K562 (cell line): ENCODE data around the gene HPCAL1. TPM values are rescaled to one million over a fixed set of nuclear protein-coding genes. Genes with fewer than 3 reads are reported as not detected.

Source experiments
- ATAC-seq: fragments of 200-7000 bp; cut with Tn5 transposase; 3 replicates; pipeline ENCODE4 v1.9.1; 2020; ENCODE audit warnings: moderate library complexity
- BruUV-seq: library from RNA; stranded (reverse); fragments of 400-500 nt; replicated peaks from 2 replicates; lab custom pipeline; 2021; lab: Mats Ljungman, UMichigan
- CTCF ChIA-PET: fragments of 300-600 bp; formaldehyde crosslinking; extraction: SDS; loops from one replicate; lab custom pipeline; 2021; ENCODE audit warnings: low intra/inter-chr PET ratio; lab: Yijun Ruan, JAX
- POLR2A ChIA-PET: fragments of 300-600, 350-650 bp; sonication (Branson Sonifier 250); formaldehyde crosslinking; extraction: SDS; loops from one replicate; lab custom pipeline; 2021; ENCODE audit warnings: antibody characterized with exemption, inconsistent platforms; lab: Yijun Ruan, JAX
- DNase-seq, 4 experiments: peaks; one replicate each; pipeline versions ENCODE4 v3.0.0 to v3.0.0-alpha.2; 2011 to 2018; ENCODE audit warnings: low spot score in 3 of 4, mixed read lengths in 3 of 4; ENCODE audit errors: extremely low read depth in 1 of 4
- FAIRE-seq: peaks from 2 replicates; lab custom pipeline; 2011; peaks lifted over from hg19 to GRCh38; lab: Jason Lieb, UNC
- H2AFZ ChIP-seq: 2 replicates; pipeline ENCODE4 v1.6.0; 2011; ENCODE audit warnings: low read depth, low read length, control low read depth, inconsistent platforms
- H3K27ac ChIP-seq: fragments of 200-600 bp; 3 replicates; pipeline ENCODE4 v1.8.0; 2011; ENCODE audit warnings: low read depth, mild to moderate bottlenecking, control low read depth, inconsistent platforms, low read length, moderate library complexity, mixed read lengths; ENCODE audit errors: extremely low read depth
- H3K27me3 ChIP-seq, 2 experiments: fragments of 300-600 bp in 1 of 2; 2 replicates in 1 of 2; 3 replicates in 1 of 2; pipeline versions ENCODE4 v1.6.0 to v1.8.0; 2011; ENCODE audit warnings: inconsistent platforms in 2 of 2, low read length in 2 of 2, mild to moderate bottlenecking in 1 of 2, mixed read lengths in 1 of 2, moderate library complexity in 1 of 2; ENCODE audit not compliant: control insufficient read depth in 2 of 2, insufficient read depth in 2 of 2
- H3K36me3 ChIP-seq: fragments of 300-600 bp; 3 replicates; pipeline ENCODE4 v1.8.0; 2011; ENCODE audit warnings: mild to moderate bottlenecking, low read length, inconsistent platforms; ENCODE audit not compliant: control insufficient read depth, insufficient read depth
- H3K4me1 ChIP-seq, 2 experiments: fragments of 200-600 bp in 1 of 2; replicated peaks in 1 of 2; 2 replicates in 1 of 2; 3 replicates in 1 of 2; pipeline versions ENCODE4 v1.5.1 to v1.8.0; 2011; ENCODE audit warnings: inconsistent platforms in 2 of 2, low read length in 2 of 2, mild to moderate bottlenecking in 1 of 2, mixed read lengths in 1 of 2, moderate library complexity in 1 of 2; ENCODE audit not compliant: control insufficient read depth in 2 of 2, insufficient read depth in 2 of 2
- H3K4me2 ChIP-seq: 2 replicates; pipeline ENCODE4 v1.6.1; 2011; ENCODE audit warnings: low read length, control low read depth, inconsistent platforms, mixed read lengths; ENCODE audit not compliant: insufficient read depth
- H3K4me3 ChIP-seq: fragments of 200-600 bp; sonication (generic), shearing (Covaris generic); 2 replicates; pipeline ENCODE4 v1.5.1; 2016; ENCODE audit warnings: control low read depth, inconsistent platforms
- H3K79me2 ChIP-seq: fragments of 200-600 bp; 3 replicates; pipeline ENCODE4 v1.8.0; 2011; ENCODE audit warnings: low read length, inconsistent platforms; ENCODE audit not compliant: control insufficient read depth, insufficient read depth
- H3K9ac ChIP-seq, 2 experiments: 2 replicates each; pipeline versions ENCODE4 v1.6.0 to v1.6.1; 2011; ENCODE audit warnings: low read depth in 2 of 2, low read length in 2 of 2, control low read depth in 1 of 2, inconsistent platforms in 1 of 2, mild to moderate bottlenecking in 1 of 2, mixed read lengths in 1 of 2; ENCODE audit not compliant: insufficient read depth in 1 of 2
- H3K9me1 ChIP-seq: one replicate; pipeline ENCODE4 v1.6.0; 2011; ENCODE audit warnings: inconsistent platforms, mild to moderate bottlenecking, low read length, moderate library complexity; ENCODE audit not compliant: control insufficient read depth, insufficient read depth
- H3K9me3 ChIP-seq: replicated peaks from 2 replicates; pipeline ENCODE4 v1.5.1; 2011; ENCODE audit warnings: low read depth, low read length, inconsistent platforms; ENCODE audit not compliant: control insufficient read depth, insufficient read depth
- H4K20me1 ChIP-seq: replicated peaks from 2 replicates; pipeline ENCODE4 v1.6.1; 2011; ENCODE audit warnings: low read length, inconsistent platforms, mixed read lengths; ENCODE audit not compliant: control insufficient read depth, insufficient read depth
- BMI1 ChIP-seq: fragments of 150-350 bp; IDR thresholded peaks from 2 replicates; pipeline ENCODE4 v1.6.1; 2014; ENCODE audit warnings: low read length
- BRD4 ChIP-seq: fragments of 200-600 bp; sonication (generic); IDR thresholded peaks from 2 replicates; pipeline ENCODE4 v1.6.1; 2017; ENCODE audit warnings: inconsistent platforms
- CBFB ChIP-seq: sonication (generic); formaldehyde crosslinking; IDR thresholded peaks from 2 replicates; pipeline ENCODE4 v1.4.0; 2020; ENCODE audit warnings: mild to moderate bottlenecking, missing genetic modification reagents
- FOXJ3 ChIP-seq: sonication (generic); formaldehyde crosslinking; IDR thresholded peaks from 2 replicates; pipeline ENCODE4 v1.4.0; 2020; ENCODE audit warnings: mild to moderate bottlenecking, missing genetic modification reagents
- GTF2B ChIP-seq: IDR thresholded peaks from 2 replicates; pipeline ENCODE4 v1.6.1; 2011; ENCODE audit not compliant: insufficient read length; ENCODE audit errors: extremely low read depth
- SRSF9 ChIP-seq: fragments of 200-400 bp; formaldehyde crosslinking; IDR thresholded peaks from 2 replicates; pipeline ENCODE4 v1.6.1; 2017; ENCODE audit warnings: low read depth, low read length, borderline replicate concordance
- TRIM24 ChIP-seq, 2 experiments: fragments of 450-650 bp; IDR thresholded peaks; 2 replicates each; pipeline ENCODE4 v1.6.1; 2016
- ZFPM2 ChIP-seq: fragments of 250-450 bp; sonication (Bioruptor Pico); IDR thresholded peaks from 2 replicates; pipeline ENCODE4 v1.5.1; 2022; ENCODE audit warnings: mild to moderate bottlenecking
- ZNF431 ChIP-seq: sonication (generic); formaldehyde crosslinking; IDR thresholded peaks from 2 replicates; pipeline ENCODE4 v1.8.0; 2022; ENCODE audit warnings: mild to moderate bottlenecking, missing genetic modification reagents
- ZNF584 ChIP-seq: fragments of 200-800 bp; sonication (Bioruptor generic); IDR thresholded peaks from 2 replicates; pipeline ENCODE4 v1.6.1; 2016; ENCODE audit warnings: low read depth, mild to moderate bottlenecking, missing genetic modification characterization, missing compliant biosample characterization
- WGBS: fragments of 100-300 bp; shearing (Covaris generic); methylation state at CpG from one replicate; pipeline ENCODE4 v1.1.6; 2016; ENCODE audit warnings: low coverage, mixed read lengths; ENCODE audit not compliant: insufficient coverage; ENCODE audit errors: missing lambda C conversion rate; 5-methylcytosine and 5-hydroxymethylcytosine counted together
- in situ Hi-C: fragments of 300-500 bp; cut with MboI; formaldehyde crosslinking; loops from 4 replicates; pipeline ENCODE4 v1.15.0; 2018; ENCODE audit warnings: inconsistent platforms, mixed read lengths
- intact Hi-C: fragments of 100-400 bp; cut with micrococcal nuclease; formaldehyde crosslinking; loops from 2 replicates; pipeline ENCODE4 v1.14.2; 2022
- polyA plus RNA-seq, 8 experiments: library from polyadenylated mRNA; depleted of rRNA in 4 of 8; stranded (reverse) in 5 of 8; unstranded in 3 of 8; fragments of >200 nt; fragmentation: Nextera tagmentation in 2 of 8; fragmentation: Illumina TruSeq in 1 of 8; extraction: Ambion mirVana in 2 of 8; extraction: Trizol in 1 of 8; gene quantifications; 2 replicates each; pipeline versions ENCODE4 v1.2.1 to v1.2.3, GENCODE V29; 2011 to 2014; ENCODE audit warnings: inconsistent platforms in 1 of 8, missing spikeins in 1 of 8
- total RNA-seq, 7 experiments: library from RNA; depleted of rRNA in 6 of 7; stranded (reverse); fragments of >200 nt in 6 of 7; fragmentation: Illumina TruSeq in 2 of 7; extraction: Trizol in 2 of 7; gene quantifications; 2 replicates each; pipeline versions ENCODE4 v1.2.1 to v1.2.3, GENCODE V29; 2011 to 2021; ENCODE audit warnings: low replicate concordance in 1 of 7
- TF ChIP-seq, protein P1 (sequence below), 2 experiments: fragments of 450-650 bp in 1 of 2; sonication (generic) in 1 of 2; formaldehyde crosslinking in 1 of 2; IDR thresholded peaks in 1 of 2; conservative IDR thresholded peaks in 1 of 2; 2 replicates each; pipeline versions ENCODE4 v1.6.1 to v1.8.1; 2016 to 2023; ENCODE audit warnings: mild to moderate bottlenecking in 2 of 2, moderate library complexity in 2 of 2, inconsistent platforms in 1 of 2, missing genetic modification reagents in 1 of 2

Gene HPCAL1
- total and polyA plus RNA-seq, 9 of the 15 experiments (the other 6 are each of a cell fraction or from before 2014, with no cell fraction given): 2.7 to 65.5 (median 23.9) TPM

- no peak for TF ChIP-seq SRSF9
- no peak for TF ChIP-seq ZNF584 (CRISPR knock-in tag)
- TF ChIP-seq ZFPM2: no peak
- no peak for TF ChIP-seq TRIM24 (IDR thresholded peaks at IDR 0.05)
- TF ChIP-seq FOXJ3: no peak
- TF ChIP-seq BMI1: no peak
- TF ChIP-seq, protein P1, sequence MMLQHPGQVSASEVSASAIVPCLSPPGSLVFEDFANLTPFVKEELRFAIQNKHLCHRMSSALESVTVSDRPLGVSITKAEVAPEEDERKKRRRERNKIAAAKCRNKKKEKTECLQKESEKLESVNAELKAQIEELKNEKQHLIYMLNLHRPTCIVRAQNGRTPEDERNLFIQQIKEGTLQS (IDR thresholded peaks at IDR 0.05): peak; percentile 58
- TF ChIP-seq, protein P1 (CRISPR knock-in tag; conservative IDR thresholded peaks at IDR 0.05): no peak
Measured at GRCh38 chr2:10266133-10266620, 36.5 kb upstream of the HPCAL1 start (continued).

DNA sequence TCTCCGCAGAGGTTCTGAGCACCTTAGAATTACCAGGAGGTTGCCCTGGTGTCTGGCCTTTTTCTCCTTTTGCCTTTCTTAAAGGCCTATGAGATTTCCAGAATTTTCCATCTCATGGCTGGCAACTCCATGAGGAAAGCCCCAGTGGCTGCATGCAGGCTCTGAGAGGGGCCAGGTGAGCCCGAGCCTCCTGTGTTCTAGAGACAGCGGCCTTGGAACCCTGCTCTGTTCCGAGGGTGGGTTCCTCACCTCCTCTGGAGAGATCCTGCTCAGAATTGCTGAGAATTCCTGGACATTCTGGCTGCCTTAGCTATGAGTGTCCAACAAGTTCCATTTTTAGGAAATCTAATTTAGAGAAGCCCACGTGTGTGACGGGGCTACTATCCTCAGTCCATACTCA lies 35.7 kb upstream of the HPCAL1 start:
- H3K9me3 ChIP-seq: no peaks in the 10 kb centered on the region
- ChIA-PET CTCF (interaction anchor here (0.5 kb wide), 1 partner anchor 1426 kb away, joined by 5 read pairs; no protein-coding TSS in a partner anchor), POLR2A (interaction anchor here (0.6 to 0.7 kb wide), 2 partner anchors 15 to 42 kb away, joined by 4 read pairs; no protein-coding TSS in a partner anchor)
- FAIRE-seq (no peak), ATAC-seq (no peak), DNase-seq (no peak)
- H3K36me3 ChIP-seq: no peaks in the 10 kb centered on the region
- no peak overlapping the region for H3K9ac ChIP-seq
- intact Hi-C loops (no loop called here), in situ Hi-C loops (loop anchor here (25.0 kb wide), 1 partner anchor 145 kb away; no protein-coding TSS in a partner anchor)
- H3K4me3 ChIP-seq: no peak overlapping the region
- 60% methylated on average over 6 of the region's 6 CpGs for WGBS
- peaks cover 6 to 32% of the 10 kb centered on the region in 2 experiments; a peak in 4 of 5 replicates for H3K4me1 ChIP-seq
- TF ChIP-seq CBFB (no peak), ZNF431 (CRISPR knock-in tag) (no peak), BRD4 (no peak), GTF2B (no peak)
- no peak overlapping the region for H2AFZ ChIP-seq
- no peaks in the 10 kb centered on the region for H3K9me1 ChIP-seq
- no peaks in the 10 kb centered on the region for H4K20me1 ChIP-seq
- H3K79me2 ChIP-seq: no peaks in the 10 kb centered on the region
- no TSS peak for BruUV-seq
- no peaks in the 10 kb centered on the region for H3K27me3 ChIP-seq
- H3K4me2 ChIP-seq: no peak overlapping the region
- no peak overlapping the region for H3K27ac ChIP-seq
